Raji (cell line): ENCODE results near the gene OIT3.

Experiments used
- POLR2A ChIP-seq: IDR thresholded peaks from 2 replicates; pipeline ENCODE4 v1.6.1; 2011; ENCODE audit warnings: low read depth, low read length, control low read depth; ENCODE audit not compliant: insufficient read depth

OIT3 gene

DNA sequence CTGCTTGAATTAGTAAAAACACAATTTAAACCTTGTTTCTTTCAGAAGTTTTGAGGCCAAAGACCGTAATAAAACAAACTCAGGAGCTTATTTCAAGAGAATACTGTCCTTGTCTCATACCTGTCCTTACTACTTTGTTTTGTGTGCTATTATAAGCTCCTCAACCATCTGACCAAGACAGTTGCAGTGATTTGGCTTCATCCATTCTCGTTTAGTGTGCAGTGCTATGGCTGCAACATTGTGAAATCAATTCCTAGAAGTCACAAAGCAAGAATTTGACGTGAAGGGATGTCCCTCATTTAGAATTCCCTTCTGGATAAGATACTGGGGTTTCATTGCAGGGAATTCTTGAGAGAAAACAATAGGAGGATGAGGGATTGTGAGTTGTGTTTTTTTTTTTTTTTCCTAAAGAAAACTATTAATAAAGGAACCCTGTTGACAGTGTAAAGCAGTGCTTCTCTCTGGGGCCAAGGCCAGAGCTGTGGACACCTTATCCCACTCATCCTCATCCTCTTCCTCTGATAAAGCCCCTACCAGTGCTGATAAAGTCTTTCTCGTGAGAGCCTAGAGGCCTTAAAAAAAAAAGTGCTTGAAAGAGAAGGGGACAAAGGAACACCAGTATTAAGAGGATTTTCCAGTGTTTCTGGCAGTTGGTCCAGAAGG lies at the start of gene OIT3:
Gene OIT3, plus strand, starts transcription at position 604 of the 663 bp plus-strand sequence. CDS start 60 bp downstream, outside the sequence.
- no peak for TF ChIP-seq POLR2A

DNA sequence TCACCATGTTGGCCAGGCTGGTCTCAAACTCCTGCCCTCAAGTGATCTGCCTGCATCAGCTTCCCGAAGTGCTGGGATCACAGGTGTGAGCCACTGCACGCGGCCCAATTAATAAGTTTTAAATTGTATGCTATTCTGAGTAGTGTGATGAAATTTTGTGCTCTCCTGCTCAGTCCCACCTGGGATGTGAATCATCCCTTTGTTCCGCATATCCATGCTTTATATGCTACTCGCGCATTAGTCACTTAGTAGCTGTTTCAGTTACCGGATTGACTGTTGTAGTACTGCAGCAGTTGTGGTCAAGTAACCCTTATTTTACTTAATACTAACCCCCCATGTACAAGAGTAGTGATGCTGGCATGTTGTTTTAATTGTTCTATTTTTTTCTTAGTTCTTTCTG lies 47.3 kb upstream of the OIT3 start:
- no peak for TF ChIP-seq POLR2A

DNA sequence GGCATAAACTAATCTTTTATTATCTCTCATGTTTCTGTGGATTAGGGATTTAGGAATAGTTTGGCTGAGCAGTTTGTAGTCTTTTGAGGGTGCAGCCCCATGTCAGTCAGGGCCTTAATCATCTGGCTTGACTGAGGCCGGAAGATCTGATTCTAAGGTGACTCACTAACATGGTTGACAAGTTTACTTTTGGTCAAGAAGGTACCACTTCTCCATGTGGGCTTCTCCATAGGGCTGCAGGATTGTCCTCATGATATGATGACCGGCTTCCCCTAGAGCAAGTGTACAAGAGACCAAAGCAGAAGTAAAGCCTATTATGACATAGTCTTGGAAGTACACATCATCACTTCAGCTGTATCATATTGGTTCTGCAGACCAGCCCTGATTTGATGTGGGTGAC lies 45.9 kb upstream of the OIT3 start:
- TF ChIP-seq POLR2A, result no peak

DNA sequence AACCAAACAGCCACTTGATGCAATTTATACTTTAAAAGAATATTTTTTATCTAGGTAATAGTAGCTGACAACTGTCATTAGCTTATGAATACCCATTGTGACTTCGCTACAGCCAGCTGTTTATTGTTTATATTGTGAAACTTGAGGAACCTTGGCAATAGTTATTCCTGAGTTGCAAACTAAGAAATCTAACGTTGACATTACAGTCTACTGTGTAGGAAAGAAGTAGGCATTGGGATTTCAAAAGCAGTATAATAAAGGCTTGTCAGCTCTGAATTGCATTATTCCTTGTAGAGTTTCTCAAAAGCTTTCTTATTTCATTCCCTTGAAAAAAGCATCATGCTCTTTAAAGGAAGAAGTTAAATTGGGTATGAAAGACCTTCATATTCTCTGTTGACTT lies 42.7 kb upstream of the OIT3 start:
- TF ChIP-seq POLR2A, result no peak

DNA sequence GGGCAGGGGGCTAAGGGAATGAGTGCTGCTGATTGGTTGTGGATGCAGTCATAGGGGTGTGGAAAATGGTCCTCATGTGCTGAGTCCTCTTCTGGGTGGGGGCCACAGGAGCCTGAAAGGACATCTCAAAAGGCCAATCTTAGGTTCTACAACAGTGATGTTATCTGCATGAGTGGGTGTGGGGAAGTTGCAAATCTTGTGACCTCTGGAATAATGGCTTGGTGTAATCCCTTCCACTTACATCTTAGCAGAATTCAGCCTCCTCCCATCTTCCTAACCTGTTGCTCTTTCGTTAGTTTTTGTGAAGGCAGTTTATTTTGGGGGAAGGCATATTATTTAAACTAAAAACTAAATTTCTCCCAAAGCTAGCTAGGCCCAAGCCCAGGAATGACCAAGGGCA lies 42.0 kb upstream of the OIT3 start:
- TF ChIP-seq POLR2A, result no peak

DNA sequence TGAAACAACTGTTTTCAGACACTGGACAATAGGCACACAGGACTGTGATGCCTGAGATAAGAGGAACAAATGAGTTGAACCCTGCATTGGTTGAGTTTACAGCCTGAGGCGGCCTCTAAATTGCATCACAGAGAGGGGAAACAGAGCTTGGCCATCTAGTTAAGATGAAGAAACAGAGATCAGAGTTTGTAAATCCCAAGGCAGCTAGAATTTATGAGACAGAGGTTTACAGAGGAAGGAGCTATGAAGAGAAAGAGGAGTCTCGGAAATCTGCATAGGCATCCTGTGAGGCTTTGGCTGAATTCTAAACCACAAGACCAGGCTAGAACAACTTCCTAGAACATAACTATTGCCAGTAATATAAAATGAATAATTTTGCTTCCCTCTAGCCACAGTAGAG lies 41.0 kb upstream of the OIT3 start:
- TF ChIP-seq POLR2A, result no peak

DNA sequence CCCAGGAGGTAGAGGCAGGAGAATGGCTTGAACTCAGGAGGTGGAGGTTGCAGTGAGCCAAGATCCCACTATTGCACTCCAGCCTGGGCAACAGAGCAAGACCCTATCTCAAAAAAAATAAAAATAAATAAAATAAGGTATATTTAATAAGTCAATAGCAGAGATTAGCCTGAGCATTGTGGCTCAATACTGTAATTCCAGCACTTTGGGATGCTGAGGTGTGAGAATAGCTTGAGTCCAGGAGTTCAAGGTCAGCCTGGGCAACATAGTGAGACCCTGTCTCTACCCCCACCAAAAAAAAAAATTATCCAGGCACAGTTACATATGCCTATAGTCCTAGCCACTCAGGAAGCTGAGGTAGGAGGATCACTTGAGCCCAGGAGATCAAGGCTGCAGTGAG lies 38.4 kb upstream of the OIT3 start:
- TF ChIP-seq POLR2A, result no peak

DNA sequence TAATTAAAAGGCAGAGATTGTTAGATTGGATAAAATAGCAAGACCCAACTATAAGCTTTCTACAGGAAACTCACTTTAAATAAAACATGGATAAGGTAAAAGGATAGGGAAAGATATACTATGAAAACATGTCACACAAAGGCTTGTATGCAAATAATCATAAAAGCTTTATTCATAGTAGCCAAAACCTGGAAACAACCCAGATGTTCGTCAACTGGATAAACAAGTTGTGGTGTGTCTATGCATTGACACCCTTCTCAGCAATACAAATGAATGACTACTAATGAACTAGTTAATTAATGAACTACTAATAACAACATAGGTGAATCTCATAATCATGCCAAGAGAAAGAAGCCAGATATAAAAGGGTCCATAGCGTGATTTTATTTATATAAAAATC lies 37.7 kb upstream of the OIT3 start:
- TF ChIP-seq POLR2A, result no peak

DNA sequence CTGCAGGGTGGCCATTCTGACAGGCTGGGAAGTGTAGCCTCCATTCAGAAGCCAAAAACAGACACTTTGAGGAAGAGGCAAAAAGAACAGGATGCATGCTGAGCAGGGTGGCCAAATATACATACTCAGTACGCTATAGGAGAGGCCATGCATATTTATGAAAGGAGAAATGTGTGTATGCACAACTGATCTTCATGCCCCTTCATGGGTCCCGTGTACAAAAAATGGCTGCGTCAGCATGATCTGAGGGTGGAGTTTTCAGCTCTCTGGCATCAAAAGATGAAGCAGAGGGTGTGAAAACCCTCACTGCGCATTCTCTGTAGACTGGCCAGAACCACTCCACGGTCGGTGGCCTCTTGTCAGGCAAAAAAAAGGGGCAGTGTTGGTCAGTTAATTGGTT lies 35.5 kb upstream of the OIT3 start:
- TF ChIP-seq POLR2A, result no peak

DNA sequence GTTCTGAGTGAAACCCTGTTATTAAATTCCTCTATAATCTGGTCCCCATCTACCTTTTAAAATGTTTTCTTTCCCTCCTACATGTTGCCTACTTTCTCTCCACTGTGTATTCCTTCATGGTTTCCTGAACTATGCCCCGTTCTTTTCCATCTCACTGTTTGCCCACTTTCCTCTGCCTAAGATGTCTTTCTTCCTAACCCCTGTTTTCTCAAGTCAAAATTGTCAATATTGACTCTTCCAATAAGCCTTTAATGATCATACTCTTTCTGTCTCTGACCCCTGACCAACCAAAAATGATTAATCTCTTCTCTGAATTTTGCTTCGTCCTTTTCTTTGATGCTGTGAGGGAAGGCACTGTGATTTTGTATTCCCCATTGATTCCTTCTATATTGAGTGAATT lies 30.6 kb upstream of the OIT3 start:
- no peak for TF ChIP-seq POLR2A

DNA sequence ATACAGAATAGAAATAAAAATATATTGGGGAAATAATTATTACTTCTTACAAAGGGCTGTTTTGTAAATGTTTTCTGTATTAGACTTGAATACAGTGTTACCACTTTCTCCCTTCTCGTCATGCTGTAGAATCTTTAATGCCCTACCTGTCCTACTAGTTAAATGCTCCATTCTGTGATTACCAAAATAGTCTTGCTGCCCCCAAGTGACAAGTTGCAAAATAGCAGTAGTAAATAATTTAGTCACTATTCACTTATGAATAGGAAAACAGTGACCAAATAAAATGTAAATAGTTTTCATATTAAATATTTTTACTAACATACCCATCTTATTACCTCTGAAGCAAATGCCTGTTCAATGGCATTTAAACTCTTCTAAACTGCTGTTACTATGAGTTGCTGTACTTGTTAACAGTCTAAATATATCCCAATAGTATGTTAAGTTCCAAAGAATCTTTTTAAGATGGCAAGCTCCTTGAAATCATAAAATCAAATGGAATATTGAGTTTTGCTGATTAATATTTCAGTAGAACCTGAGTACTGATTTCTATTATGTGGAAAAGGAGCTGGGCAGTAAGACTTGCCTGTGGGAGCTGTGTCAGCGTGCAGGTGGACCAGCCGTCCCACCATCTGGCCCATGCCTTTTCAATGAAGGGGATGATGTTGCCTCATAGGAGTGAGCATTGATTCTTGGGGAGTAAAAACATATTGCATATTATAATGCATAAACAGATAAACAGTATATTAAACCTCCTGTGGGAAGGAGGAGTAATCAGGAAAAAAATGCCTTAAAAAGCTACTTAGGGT lies 18.1 kb upstream of the OIT3 start:
- no peak for TF ChIP-seq POLR2A

DNA sequence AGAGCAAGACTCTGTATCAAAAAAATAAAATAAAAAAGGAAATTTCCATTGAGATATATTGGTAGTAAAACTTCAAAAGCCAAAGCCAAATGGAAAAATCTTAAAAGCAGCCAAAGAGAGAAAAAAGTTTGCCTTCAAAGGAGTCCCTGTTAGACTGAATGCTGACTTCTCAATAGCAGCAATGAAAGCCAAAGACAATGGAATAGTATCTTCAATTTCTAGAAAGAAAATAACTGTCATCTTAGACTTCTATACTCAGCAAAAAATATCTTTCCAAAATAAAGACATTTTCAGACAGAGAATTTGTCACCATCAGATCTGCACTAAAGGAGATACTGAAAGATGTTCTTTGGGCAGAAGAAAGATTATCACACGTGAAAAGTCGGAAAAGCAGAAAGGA lies 14.3 kb upstream of the OIT3 start:
- no peak for TF ChIP-seq POLR2A

DNA sequence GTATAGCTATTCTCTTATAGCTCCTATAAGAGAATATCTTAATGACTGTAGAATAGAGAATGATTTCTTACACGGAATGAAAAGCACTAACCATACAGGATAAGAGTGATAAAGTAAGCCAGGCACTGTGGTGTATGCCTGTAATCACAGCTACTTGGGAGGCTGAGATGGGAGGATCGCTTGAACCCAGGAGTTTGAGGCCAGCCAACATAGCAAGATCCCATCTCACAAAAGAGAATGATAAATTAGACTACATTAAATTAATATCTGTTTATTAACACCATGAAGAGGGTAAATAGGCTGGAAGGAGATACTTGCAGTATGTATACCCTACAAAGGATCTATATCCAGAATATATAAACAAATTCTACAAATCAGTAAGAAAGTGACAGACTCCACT lies 12.2 kb upstream of the OIT3 start:
- TF ChIP-seq POLR2A, result no peak

DNA sequence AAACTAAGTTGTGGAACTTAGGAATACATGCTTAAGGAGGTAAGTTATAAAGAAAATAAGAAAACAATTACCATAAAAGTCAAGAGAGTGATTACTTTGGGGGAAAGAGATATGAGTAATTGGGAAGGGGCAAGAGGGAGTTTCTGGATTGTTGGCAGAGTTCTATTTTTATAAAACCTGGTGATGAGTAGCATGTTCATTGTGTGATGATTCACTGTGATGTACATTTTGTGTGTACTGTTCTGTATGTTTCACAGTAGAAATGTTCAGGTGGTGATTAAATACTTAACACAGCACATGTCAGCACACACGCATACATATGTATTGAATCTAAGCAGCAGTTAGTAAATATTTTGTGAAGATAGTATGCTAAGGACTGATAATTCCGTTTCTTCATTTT lies 9.7 kb upstream of the OIT3 start:
- TF ChIP-seq POLR2A, result no peak

DNA sequence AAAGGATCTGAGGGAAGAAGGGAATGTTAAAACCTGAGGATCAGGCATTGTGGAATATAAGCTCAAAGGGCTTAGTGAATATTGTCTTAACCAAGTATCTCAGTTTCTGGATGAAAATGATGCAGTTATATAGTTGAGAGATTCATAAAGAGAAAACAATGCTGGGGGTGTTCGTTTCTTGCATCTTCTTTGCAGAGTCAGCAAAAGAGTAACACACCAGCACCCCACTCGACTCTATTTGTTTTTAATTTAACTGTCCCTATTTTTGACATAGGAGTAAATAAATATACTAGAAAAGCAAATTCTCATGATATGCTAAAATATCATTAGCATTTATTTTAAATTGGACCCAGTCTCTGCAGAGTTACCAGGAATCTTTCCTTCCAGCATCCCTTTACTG lies 7.6 kb upstream of the OIT3 start:
- no peak for TF ChIP-seq POLR2A

DNA sequence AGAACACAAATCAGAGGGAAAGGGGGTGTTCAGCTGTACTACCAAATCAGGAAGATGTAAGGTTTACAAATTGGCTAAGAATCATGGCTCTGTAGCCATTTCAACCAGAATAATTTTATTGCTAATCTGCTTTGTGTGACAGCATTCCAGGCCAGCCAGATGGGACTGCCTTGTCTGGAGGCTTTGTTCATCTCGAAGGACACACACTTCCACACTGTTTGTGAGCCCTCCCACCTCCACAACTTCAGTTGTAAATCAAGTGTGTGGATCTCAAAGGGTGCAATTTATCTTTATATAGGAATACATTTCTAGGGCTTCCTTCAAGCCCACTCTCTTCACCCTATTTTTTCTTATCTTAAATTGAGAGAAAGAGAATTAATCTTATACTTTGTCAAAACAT lies 6.9 kb upstream of the OIT3 start:
- TF ChIP-seq POLR2A, result no peak

DNA sequence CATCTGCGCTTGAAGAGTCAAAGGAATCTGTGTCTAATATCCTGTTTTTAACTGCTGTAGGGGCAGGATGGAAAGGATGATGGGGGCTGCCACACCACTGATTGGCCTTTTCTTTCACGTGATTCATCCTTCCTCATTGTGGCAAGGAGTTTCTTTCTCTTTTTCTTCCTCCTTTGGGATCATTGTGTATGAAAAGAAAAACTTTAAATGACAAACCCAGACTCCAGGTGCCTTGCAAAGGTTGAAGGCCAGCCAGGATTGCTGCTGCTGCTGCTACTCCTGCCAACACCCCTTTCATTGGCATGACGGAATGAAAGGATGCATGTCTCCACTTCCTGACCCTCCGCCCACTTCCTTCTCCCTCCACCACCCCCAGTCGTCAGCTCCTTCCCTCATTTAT lies 6.5 kb upstream of the OIT3 start:
- no peak for TF ChIP-seq POLR2A
